GM18907 (cell line): ENCODE data around the gene PSG2.
"Not testable (repeated sequence)": the region's sequence is repeated elsewhere in the genome, so short reads cannot be mapped to it uniquely, and the experiment has no call there.

Experiments
- ATAC-seq: cut with Tn5 transposase; IDR thresholded peaks from one replicate; pipeline ENCODE4 v1.9.1; 2021; ENCODE audit warnings: mild to moderate bottlenecking, moderate library complexity; ENCODE audit not compliant: unreplicated experiment

PSG2 gene

GRCh38 chr19:43082601-43083000 is at the start of gene PSG2:
PSG2 (minus strand) TSS chr19:43082701; CDS start chr19:43082569, 132 bp downstream.
- not testable (repeated sequence) for ATAC-seq

GRCh38 chr19:43131281-43131842 is 48.9 kb upstream of the PSG2 start:
- ATAC-seq, result not testable (repeated sequence)

GRCh38 chr19:43129197-43129596 is 46.7 kb upstream of the PSG2 start:
- not testable (repeated sequence) for ATAC-seq

- not testable (repeated sequence) for ATAC-seq
Observed at GRCh38 chr19:43127336-43127735, 44.8 kb upstream of the PSG2 start.

GRCh38 chr19:43126720-43127119 is 44.2 kb upstream of the PSG2 start:
- no peak for ATAC-seq

- no peak for ATAC-seq
Observed at GRCh38 chr19:43124360-43124759, 41.9 kb upstream of the PSG2 start.

- ATAC-seq, result not testable (repeated sequence)
Observed at GRCh38 chr19:43120433-43121026, 38.0 kb upstream of the PSG2 start.

- ATAC-seq, result not testable (repeated sequence)
Observed at GRCh38 chr19:43119526-43119925, 37.0 kb upstream of the PSG2 start.

GRCh38 chr19:43116421-43116820 is 33.9 kb upstream of the PSG2 start:
- ATAC-seq, result not testable (repeated sequence)

GRCh38 chr19:43115548-43115947 is 33.0 kb upstream of the PSG2 start:
- not testable (repeated sequence) for ATAC-seq

GRCh38 chr19:43115064-43115463 is 32.6 kb upstream of the PSG2 start:
- ATAC-seq, result not testable (repeated sequence)

- not testable (repeated sequence) for ATAC-seq
Observed at GRCh38 chr19:43114626-43115025, 32.1 kb upstream of the PSG2 start.

GRCh38 chr19:43107401-43107800 is 24.9 kb upstream of the PSG2 start:
- not testable (repeated sequence) for ATAC-seq

- no peak for ATAC-seq
Observed at GRCh38 chr19:43105496-43105895, 23.0 kb upstream of the PSG2 start.

- not testable (repeated sequence) for ATAC-seq
Observed at GRCh38 chr19:43104215-43104850, 21.8 kb upstream of the PSG2 start.

GRCh38 chr19:43101950-43102349 is 19.4 kb upstream of the PSG2 start:
- ATAC-seq, result no peak

GRCh38 chr19:43098416-43098815 is 15.9 kb upstream of the PSG2 start:
- not testable (repeated sequence) for ATAC-seq

GRCh38 chr19:43087702-43088340 is 5.3 kb upstream of the PSG2 start:
- not testable (repeated sequence) for ATAC-seq

- not testable (repeated sequence) for ATAC-seq
Observed at GRCh38 chr19:43085796-43086530, 3.5 kb upstream of the PSG2 start.

- ATAC-seq, result not testable (repeated sequence)
Observed at GRCh38 chr19:43084196-43084832, 1.8 kb upstream of the PSG2 start.
